ENCODE data around the gene HES2.

- TF ChIP-seq PAX5 (IDR thresholded peaks at IDR 0.05; ENCODE audit: insufficient read depth, low read length, severe bottlenecking) (no peak), POLR2AphosphoS5 (IDR thresholded peaks at IDR 0.05; ENCODE audit: low read depth, low read length) (no peak), POLR2A (IDR thresholded peaks at IDR 0.05; ENCODE audit: low read depth, low read length) (no peak)
Observed at GRCh38 chr1:6384962-6385361, 34.8 kb downstream of the HES2 start.
